Embryonic facial prominence (tissue), 1 donor: ENCODE measurements around the gene CTF1.

ENCODE experiments used
- DNase-seq: peaks from one replicate; pipeline ENCODE4 v3.0.0-alpha.2; 2016; ENCODE audit errors: extremely low spot score

CTF1 gene

DNA sequence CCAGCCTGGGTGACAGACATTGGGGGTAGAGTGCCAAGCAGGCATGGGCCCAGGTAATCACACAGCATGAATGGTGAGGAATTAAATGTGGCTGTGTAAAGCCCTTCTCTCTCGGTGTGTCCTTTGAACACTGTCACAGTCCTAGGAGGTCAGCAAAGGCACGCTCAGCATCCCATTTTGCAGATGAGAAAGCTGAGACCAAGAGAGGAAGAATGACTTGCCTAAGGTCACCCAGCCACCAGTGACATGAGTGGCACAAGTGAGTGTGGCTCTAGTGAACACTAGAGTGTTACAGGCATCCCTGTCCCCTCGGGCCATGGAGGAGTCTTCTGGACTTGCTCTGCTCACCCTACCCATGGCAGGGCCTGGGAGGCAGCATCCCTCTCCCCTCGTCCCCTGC is 10.7 kb downstream of the CTF1 start:
- no peak for DNase-seq

DNA sequence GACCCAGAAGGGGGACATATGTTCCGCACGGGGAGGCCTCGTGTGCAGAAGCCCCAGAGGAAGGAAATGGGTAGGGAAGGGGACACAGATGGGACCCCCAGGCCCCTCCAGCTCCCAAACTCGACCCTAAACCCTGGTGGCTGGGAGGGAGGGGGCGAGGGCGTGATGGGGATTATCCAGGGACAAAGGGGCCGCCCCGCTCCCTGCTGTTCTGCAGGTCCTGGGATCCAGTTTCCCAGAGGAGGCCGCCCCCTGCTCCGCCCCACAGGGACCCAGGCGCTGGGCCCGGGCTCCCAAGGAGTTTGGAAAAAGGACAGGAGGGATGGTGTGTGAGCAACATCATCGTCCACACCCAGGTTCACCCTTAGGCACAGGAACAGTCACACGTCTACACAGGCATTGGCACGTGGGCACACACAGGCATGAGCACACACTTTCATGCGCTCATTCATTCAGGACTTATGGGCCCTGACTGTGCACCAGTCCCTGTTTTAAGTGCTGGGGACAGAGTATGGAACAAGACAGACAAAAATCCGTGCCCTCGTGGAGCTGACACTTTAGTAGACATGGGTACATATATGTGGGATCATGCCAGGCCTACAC is 14.1 kb downstream of the CTF1 start:
- no peak for DNase-seq

DNA sequence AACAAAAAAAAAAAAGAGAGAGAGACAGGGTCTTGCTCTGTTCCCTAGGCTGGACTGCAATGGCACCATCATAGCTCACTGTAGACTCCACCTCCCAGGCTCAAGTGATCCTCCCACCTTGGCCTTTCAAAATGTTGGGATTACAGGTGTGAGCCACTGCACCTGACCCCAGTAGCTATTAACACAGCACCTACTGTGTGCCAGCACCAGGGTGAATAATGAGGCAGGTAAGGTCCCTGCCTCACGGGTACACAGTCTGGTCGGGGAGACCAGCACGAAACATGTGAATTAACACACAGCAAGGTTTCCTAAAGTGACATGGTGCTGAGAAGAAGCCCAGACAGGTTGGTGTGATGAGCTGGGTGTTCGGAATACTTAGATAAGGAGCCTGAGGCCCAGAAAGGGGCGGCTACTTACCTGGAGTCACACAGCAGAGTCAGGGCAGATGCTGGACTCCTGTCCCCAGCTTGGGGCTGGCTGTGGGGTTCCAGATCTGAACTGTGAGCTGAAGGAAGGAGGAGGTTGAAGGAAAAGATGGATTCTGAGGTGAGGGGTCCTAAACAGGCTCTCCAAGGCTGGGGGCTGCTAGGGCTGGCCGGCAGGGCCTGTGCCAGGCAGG is 16.5 kb downstream of the CTF1 start:
- no peak for DNase-seq

DNA sequence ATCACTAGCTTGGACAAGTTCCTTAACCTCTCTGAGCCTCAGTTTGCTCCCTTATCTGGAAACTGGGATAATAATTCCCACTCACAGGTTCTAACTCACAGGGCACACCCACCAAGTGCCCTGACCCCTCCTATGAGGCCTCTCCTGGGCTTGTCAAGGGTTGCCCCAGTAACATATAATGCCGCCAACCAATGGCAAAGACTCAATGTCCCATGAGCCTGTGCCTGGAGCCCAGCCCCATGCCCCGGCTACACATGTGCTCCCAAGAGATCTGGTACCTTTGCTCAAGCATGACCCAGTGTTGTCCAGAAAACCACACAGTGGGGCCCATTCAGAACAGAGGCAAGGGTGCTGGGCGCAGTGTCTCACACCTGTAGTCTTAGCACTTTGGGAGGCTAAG is 18.4 kb downstream of the CTF1 start:
- no peak for DNase-seq

DNA sequence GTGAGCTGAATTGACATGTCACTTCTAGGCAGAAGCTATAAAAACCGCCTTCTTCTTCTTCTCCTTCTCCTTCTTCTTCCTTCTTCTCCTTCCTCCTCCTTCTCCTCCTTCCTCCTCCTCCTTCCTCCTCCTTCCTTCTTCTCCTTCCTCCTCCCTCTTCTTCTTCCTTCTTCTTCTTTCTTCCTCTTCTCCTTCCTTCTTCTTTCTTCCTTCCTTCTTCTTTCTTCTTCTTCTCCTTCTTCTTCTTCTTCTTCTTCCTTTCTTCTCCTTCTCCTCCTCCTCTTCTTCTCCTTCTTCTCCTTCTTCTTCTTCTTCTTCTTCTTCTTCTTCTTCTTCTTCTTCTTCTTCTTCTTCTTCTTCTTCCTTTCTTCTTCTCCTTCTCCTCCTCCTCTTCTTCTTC is 22.2 kb downstream of the CTF1 start:
- DNase-seq: no peak

DNA sequence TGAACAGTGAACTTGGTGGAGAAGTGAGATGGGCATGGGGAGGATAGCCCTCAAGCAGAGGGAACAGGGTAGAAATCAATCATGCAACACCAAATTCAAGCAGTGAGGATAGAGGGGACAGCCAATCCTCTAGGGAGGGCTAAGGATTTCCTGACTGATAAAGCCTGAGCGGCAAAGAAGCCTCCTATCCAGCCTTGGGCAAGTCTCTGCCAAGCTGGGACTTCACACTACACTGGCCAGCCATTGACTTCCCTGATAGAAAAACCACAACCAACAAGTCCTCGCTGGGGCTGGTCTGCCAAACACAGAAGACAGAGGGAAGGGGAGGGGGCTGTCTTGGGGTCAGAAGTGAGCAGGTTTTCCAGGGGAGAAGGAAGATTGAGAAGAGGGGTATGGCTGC is 24.5 kb downstream of the CTF1 start:
- DNase-seq: no peak

DNA sequence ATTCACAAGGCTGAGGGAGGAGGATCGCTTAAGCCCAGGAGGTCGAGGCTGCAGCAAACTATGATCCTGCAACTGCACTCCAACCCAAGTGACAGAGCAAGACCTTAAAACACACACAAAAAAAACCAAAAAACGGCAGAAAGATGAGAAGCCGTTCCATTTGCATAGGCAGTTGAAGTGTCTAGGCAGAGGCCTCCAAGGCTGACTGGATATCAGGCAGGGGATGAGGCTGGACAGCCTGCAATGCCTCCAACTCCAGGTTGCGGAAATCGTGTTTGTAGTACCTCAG is 25.0 kb downstream of the CTF1 start:
- DNase-seq: no peak

DNA sequence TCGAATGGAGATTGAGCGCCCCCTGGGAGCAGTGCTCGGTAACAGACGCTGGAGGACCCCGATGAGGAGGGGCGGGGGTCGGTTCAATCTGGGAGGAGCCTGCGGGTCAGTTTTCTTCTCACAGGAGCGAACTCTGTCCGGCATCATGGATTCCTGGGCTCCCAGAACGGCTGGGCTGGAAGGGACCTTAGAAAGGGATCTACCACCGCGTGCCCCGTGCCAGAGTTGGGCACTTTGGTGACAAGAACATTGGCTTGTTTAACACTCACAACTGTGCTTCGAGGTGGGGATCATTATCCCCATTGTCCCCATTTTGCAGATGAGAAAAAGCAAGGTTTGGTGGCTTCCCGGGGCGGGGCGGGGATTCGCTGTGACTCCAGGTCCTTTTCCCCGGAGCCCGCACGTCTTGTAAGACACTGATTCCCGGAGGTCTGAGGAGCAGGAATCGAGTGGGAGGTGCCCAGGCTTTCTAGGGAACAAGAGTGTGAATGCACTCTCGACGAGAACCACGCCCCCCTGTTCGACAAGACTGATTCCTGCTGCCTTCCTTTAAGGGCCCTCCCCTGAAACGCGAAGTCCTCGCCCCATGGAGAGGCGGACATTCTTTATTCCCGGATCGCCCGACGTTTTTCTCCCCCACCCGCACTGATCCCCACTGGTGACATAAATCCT is 25.5 kb downstream of the CTF1 start:
- DNase-seq: peak; percentile 94

DNA sequence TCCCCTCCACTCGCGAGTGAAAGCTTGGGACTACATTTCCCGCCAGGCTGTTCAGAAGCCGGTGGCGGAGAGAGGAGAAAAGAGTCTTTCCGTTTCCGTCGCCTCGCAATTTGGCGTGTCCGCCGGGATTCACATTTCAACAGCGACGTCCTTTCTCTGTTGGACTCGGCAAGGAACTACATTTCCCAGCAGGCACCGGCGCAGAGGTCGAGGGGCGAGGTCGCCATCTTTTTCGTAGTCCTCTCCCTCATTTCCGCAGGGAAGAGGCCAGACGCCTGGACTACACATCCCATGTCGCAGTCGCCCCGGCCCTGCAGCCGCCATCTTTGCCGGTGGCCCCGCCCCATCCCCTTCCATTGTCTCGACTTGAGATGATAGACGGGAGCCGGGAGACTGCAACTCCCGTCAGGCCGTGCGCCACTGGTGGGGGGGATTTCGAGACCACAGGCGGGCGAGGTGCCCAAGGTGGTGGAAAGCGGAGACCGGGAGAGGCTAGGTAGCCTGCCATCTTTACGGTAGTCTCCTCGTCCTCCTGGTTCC is 26.1 kb downstream of the CTF1 start:
- peak; percentile 99 for DNase-seq

DNA sequence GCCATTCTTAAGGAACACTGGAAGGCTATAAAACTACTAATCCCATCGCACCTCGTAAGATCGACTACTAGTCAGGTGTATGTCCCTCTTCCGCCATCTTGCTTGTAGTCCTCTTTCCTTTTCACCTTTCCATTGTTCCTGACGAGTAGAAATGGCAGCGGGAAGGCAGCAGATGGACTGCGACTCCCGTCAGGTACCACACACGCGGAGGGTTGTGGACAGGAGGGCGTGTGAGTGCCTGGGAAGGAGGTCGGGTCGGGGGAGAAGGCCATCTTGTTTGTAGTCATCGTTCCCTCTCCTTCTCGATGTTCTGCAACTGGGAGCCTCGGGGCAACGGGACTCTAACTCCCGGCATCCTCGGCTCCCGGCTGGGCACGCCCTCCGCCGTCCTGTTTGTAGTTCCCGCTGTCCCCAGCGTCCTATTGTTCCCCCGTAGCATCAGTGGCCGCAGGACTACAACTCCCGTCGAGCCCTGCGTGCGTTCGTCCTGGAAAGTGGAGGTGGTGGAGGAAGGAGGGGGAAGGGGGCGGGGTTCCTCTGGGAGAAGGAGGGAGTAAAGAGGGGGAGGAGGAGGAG is 26.6 kb downstream of the CTF1 start:
- DNase-seq: peak; percentile 99

DNA sequence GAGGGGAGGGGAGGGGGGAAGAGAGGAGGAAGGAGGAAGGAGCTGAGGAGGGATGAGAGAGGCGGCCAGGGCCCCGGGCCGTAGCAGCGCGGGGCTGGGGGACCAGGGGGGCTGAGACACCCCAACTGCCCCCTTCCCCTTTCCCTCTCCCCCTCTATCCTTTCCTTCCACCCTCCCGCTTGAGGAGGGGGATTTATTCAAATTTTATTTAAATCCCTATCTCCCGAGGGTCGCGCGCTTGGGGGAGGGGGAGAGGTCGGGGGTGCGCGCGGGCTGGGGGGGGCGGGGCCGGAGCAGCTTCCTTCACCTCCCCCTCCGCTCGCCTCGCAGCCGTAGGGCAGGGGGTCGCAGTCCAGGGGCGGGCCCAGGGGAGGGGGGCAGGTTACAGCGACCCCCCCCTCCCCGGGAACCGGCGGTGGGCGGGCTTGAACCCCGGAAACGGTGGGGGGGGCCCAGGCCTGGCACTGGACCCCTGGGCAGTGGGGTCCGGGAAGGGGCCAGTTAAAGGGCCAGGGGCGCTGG is 27.2 kb downstream of the CTF1 start, which contains the start of gene FBXL19:
TSS of gene FBXL19 (plus strand) at position 19 of the 522 bp plus-strand sequence. CDS start 2,183 bp downstream, outside the sequence.
- DNase-seq: no peak

DNA sequence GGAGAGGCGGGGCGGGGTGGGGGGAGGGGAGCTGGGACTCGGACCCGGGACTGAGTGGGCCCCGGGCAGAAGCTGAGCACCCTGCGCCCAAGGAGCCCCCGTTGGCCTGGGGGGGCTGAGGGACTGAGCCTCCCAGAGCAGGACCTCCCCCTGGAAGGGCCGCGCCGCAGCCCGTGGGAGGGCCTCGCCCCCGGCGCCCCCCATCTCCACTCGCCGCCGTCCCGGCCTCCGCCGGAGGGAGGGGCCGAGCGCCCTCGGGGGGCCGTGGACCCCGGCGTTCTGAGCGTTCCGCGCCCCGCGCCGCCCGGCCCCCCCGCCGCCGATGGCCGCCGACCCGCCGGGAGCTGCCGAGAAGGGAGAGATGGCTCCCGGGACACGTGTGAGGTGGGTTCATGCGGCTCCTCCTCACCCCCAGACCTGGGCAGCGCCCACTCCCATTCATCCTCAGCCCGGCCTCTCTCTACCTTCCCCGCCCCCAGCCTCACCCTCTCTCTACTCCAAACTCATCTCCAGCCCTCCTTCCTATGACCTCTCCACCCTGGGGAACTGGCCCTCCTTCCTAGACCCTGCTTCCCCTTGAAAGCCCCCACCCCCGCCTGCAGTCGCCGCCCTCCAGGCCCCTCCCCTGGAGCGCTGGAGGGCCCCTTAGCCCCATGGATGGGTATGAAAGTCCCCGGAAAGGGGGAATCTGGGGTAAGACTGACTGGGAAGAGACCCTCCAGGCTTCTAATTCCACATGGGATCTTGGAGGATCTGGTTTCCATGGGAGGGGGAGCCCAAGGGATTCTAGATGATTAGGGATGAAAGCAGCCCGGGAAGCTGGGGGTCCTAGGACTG is 27.9 kb downstream of the CTF1 start:
- DNase-seq: no peak

DNA sequence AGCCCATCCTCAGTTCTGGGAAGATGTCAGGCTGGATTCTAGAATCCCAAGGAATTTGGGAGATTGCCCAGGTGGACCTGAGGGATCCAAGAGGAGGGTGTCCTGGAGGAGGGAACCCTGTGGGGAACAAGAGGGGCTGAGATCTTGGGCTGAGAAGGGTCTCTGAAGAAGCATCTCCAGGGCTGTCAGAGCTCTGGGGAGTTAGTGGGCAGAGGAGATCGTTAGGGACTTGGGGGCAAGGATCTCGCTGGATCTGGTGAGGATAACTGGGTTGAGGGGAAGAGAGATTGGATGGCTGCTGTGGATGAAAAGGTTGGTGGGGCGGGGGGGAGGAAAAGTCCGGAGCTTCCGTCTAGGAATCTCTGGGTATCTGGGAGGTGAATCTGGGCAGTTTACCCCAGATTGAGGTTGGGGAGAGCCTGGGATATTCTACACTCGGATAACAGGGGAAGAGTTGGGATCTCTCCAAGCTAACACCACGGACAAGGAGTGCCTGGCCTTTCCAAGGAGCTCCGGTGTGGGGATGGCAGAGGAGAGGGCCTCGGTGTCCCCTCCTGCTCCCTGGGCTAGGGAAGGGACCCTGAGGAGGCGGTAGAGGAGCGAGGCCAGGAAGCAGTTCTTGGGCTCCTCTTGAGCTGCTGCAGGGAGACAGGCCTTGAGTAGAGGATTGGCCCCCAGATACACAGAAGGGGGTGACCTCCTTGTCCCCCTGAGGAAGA is 28.7 kb downstream of the CTF1 start:
- no peak for DNase-seq

DNA sequence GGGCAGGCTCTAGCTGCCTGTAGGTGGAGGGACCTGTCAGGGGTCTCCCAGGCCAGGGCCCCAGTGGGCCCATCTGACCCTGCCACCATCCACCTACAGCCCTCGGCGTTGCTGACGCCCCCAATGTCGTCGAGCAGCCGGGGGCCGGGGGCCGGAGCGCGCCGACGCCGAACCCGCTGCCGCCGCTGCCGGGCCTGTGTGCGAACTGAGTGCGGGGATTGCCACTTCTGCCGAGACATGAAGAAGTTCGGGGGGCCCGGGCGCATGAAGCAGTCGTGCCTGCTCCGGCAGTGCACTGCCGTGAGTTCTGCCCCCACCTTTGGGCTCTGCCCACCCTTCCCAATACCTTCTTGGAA is 29.2 kb downstream of the CTF1 start:
- no peak for DNase-seq

DNA sequence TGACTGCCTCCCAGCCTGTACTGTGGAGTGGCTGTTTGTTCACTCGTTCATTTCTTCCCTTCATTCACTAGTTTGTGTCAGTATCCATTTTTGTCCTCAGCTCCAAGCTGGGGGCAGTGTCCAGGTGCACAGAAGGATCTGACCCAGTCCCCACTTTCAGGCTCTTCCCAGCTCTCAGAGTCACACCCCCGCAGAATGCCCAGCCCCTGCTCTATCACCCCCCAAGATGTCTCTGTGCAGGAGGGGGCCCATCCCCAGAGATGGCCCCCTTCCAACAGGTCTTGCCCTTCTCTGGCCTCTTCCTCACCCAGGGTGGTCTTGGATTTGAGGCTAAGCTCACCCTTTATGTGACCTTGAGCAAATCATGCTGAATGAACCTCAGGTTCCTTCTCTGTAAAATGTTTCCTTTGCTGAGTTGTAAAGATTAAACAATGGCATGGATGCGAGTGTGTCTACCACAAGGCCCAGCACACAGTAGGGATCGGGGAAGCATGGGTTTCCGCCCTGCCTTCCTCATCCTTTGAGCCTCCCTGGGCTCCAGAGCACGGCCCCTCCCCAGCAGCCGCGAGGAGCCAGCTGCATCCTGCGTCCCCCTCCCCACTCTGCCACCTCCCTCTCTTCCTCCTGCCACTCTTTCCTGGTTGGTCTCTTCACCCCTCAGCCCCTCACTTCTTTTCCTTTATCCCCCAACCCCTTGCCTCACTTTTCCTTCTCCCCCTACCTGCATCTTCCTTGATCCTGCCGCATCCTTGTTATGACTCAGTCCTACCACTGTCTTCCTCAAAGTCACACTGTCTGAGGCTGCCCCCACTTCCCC is 29.8 kb downstream of the CTF1 start:
- no peak for DNase-seq

DNA sequence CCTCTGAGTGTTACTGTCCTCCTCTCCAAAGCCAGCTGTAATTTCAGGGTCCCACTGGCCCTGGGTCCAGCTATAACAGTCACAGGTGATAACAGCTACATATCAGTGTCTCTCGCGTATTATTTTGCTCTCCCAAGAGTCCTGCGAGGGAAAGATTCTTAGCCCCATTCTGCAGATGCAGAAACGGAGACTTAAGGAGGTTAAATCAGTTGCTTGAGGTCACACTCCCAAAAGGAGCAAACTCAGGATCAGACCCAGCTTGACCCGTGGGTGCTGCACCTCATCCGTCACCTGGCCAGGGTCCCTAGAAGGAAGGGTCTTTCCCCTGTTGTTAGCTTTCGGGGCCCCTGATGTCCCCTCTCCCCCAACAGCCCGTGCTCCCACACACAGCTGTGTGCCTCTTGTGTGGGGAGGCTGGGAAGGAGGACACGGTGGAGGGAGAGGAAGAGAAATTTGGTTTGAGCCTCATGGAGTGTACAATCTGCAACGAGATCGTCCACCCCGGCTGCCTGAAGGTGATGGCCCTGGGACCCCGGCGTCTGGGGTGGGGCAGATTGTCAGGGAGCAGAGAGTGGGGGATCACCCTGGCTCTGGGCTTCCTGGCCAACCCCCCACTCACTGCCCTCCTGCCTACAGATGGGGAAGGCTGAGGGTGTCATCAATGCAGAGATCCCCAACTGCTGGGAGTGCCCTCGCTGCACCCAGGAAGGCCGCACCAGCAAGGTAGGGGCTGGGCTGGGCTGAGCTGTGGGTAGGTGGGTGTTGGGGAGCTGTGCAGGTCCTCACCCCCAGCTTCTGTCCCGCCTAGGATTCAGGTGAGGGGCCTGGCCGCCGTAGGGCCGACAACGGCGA is 30.7 kb downstream of the CTF1 start:
- no peak for DNase-seq

DNA sequence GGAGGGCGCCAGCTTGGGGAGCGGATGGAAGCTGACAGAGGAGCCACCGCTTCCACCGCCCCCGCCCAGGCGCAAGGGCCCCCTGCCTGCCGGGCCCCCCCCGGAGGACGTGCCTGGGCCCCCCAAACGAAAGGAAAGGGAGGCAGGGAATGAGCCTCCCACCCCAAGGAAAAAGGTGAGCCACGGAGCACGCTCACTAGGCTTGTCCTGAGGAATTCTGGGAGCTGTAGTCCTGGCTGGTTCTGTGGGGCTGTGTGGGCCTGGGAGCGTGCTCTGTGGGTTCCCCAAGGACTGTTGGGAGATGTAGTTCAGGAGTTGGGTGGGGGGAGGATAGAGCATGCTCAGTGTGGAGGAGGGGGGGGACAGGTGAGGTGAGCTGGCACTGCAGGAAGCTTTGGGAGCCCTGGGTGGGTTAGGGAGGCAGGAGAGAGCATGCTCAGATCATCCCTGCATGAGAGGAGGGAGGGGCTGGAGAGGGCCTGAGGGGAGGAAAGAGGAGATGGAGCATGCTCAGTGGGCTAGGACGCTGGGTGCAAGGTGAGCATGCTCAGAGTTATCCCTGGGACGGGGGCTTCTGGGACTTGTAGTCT is 31.5 kb downstream of the CTF1 start:
- peak; percentile 73 for DNase-seq

DNA sequence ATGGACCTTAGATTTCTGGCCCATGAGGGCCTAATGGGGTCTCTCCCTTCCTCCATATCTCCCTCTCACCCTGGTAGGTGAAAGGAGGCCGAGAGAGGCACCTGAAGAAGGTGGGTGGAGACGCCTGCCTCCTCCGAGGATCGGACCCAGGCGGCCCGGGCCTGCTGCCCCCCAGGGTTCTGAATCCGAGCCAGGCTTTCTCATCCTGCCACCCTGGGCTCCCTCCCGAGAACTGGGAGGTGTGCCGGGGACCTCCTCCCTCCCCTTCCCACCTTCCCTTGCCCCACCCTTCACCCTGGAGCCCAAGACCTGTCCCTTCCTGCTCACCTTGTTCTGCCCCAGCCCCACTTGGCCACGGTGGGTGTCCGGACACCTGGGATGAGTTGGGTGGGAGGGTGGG is 32.0 kb downstream of the CTF1 start:
- DNase-seq: no peak

DNA sequence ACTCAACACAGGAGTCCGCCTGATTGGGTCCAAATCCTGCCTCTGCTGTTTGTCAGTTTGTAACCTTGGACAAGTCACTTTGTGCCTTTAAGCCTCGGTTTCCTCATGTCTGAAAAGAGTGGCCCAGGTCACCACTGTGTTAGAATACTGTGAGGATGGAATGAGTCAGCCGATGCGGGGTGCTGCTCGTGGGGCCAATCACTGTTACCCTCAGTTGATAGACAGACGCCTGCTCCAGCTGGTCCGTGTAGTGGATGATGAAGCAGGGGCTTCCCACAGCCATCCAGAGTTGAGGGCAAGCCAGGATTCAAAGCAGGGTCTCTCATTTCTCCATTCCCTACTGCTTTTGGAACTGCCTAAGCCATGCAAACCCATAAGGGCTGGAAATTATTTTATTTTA is 32.8 kb downstream of the CTF1 start:
- DNase-seq: no peak
